Sigmoid colon (tissue), 7 donors: Measurements from ENCODE around the gene MRTFA. TPM values are rescaled to one million over a fixed set of nuclear protein-coding genes. Genes with fewer than 3 reads are reported as not detected.

Experiments
- DNase-seq: peaks from one replicate; pipeline ENCODE4 v3.0.0-alpha.2; 2019
- H3K27ac ChIP-seq, 4 donors: fragments of 200-600 bp; sonication (generic); one replicate each; pipeline ENCODE4 v1.5.1; 2016 to 2019; ENCODE audit warnings: mild to moderate bottlenecking in 1 of 4
- H3K27me3 ChIP-seq, 3 donors: fragments of 200-600 bp; sonication (generic); one replicate each; pipeline ENCODE4 v1.5.1; 2019; ENCODE audit warnings: mild to moderate bottlenecking in 1 of 3
- H3K36me3 ChIP-seq, 4 donors: fragments of 200-600 bp; sonication (generic); one replicate each; pipeline ENCODE4 v1.5.1; 2016 to 2019
- H3K4me1 ChIP-seq, 4 donors: fragments of 200-600 bp; sonication (generic); one replicate each; pipeline ENCODE4 v1.5.1; 2017 to 2019
- H3K4me3 ChIP-seq, 4 donors: fragments of 200-600 bp; sonication (generic); one replicate each; pipeline ENCODE4 v1.5.1; 2017 to 2019; ENCODE audit warnings: mild to moderate bottlenecking in 2 of 4, moderate library complexity in 1 of 4
- H3K9me3 ChIP-seq, 4 donors: fragments of 200-600 bp in 3 of 4; sonication (generic) in 3 of 4; one replicate each; pipeline versions ENCODE4 v1.5.1 to v1.6.1; 2013 to 2019
- EP300 ChIP-seq, 4 donors: sonication (generic); formaldehyde crosslinking; IDR thresholded peaks; one replicate each; pipeline ENCODE4 v1.6.1; 2017; ENCODE audit warnings: antibody characterized with exemption in 4 of 4
- POLR2A ChIP-seq, 2 donors: fragments of 450-650 bp; IDR thresholded peaks; one replicate each; pipeline ENCODE4 v1.6.1; 2016; ENCODE audit warnings: antibody characterized with exemption in 2 of 2, mild to moderate bottlenecking in 2 of 2, moderate library complexity in 2 of 2
- POLR2AphosphoS5 ChIP-seq, 4 donors: sonication (generic); formaldehyde crosslinking; IDR thresholded peaks; one replicate each; pipeline ENCODE4 v1.6.1; 2017; ENCODE audit warnings: antibody characterized with exemption in 4 of 4
- WGBS, 2 donors: extraction: QIAGEN DNeasy Blood & Tissue Kit; methylation state at CpG; one replicate each; pipeline ENCODE4 v1.1.7; 2013; 5-methylcytosine and 5-hydroxymethylcytosine counted together
- intact Hi-C: fragments of 100-400 bp; cut with DNase I; formaldehyde crosslinking; loops from one replicate; pipeline ENCODE4 v1.15.1; 2023
- polyA plus RNA-seq, 3 donors: library from polyadenylated mRNA; stranded (reverse); fragments of 200-250 nt; gene quantifications; one replicate each; pipeline ENCODE4 v1.2.3, GENCODE V29; 2013
- total RNA-seq, 4 donors: library from RNA; depleted of rRNA; stranded (reverse); fragments of >200 nt; gene quantifications; one replicate each; pipeline ENCODE4 v1.1.0, GENCODE V29; 2016
- TF ChIP-seq, protein P1 (sequence below), 4 experiments: fragments of 450-650 bp in 3 of 4; fragments of 200-600 bp in 1 of 4; IDR thresholded peaks; one replicate each; pipeline ENCODE4 v1.5.1; 2016 to 2019; ENCODE audit warnings: antibody characterized with exemption in 4 of 4, mild to moderate bottlenecking in 3 of 4, moderate library complexity in 2 of 4
- donor health status: healthy with polysubstance abuse.
- donor health status: Bipolar disorder and iron deficiency.
- donor health status: healthy.

MRTFA gene
- total and polyA plus RNA-seq, 7 donors: 10.8 to 104 (median 29.2) TPM

DNA sequence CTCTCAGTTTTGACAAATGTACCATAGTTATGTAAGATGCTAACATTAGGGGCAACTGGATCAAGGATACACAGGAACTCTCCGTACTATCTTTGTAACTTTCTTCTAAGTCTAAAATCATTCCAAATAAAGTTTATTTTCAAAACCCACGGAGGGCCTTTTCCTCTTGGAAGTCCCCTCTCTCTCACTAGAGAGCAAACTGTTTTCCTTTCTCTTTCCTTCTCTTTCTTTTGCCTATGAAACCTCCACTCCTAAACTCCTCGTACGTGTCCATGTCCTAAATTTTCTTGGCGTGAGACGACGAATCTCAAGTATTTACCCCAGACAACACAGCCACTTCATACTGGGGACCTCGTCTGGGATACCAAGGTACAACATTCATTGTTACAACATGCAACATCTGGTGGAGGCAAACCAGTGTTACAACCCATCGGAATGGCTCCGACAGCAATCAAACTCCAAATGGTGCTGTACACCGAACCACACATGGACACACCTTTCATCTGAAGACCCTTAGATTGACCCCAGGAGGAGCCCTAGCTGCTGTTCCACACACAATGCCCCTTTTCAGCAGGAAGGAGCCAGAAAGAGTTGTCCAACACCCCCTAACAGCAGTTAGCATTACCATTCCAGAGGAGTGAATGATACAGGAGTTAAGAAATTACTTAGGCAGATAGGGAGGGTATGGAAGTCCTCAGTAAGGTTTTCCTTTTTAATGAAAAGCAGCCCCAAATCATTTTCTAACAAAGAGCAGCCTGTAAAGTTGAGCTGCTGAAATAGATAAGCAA is 158.0 kb downstream of the MRTFA start:
- H3K27ac ChIP-seq: no peak overlapping the region
- no peaks in the 10 kb centered on the region for H3K27me3 ChIP-seq
- H3K9me3 ChIP-seq: no peaks in the 10 kb centered on the region
- 87 to 89% methylated on average over 11 of the region's 11 CpGs for WGBS, 2 donors
- H3K36me3 ChIP-seq: no peaks in the 10 kb centered on the region
- intact Hi-C loops: no loop called here
- no peak overlapping the region for H3K4me3 ChIP-seq
- DNase-seq: no peak
- TF ChIP-seq POLR2AphosphoS5 (IDR thresholded peaks at IDR 0.05): no peak
- peaks cover 0 to 23% (median 11%) of the 10 kb centered on the region in 4 donors for H3K4me1 ChIP-seq

DNA sequence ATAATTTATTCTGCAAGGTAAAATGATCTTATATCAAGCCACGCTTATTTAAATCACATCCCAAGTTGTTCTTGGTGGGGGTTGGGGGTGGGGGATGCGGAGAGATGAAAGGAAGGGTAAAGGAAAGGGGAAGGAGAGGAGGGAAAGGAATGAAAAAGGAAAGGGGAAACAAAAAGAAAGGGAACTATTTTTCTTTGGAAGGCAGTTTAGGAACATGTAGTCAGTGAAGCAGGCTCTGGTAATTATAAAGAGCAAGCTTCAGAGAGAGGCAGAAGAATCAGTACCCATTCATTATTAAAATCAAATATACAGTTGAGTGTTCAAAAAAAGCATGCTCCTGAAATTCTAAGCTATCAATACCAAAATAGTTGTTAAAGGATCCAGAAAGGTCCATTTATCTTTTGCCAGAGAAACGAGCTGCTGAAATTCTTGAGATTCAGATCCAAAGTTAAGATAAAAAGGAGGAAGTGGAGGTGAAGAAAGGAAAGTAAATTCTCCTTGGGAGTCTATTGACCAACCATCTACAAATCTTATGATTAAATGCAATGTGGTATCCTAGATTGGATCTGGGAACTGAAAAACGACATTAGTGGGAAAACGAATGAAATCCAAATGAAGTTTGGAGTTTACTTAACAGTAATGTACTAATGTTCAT is 158.7 kb downstream of the MRTFA start:
- Histone ChIP-seq H3K27ac (no peak overlapping the region), H3K4me3 (no peak overlapping the region), H3K9me3 (no peaks in the 10 kb centered on the region), H3K36me3 (no peaks in the 10 kb centered on the region), H3K27me3 (no peaks in the 10 kb centered on the region), H3K4me1 (peaks cover 0 to 23% (median 11%) of the 10 kb centered on the region in 4 donors)
- TF ChIP-seq, protein P1, sequence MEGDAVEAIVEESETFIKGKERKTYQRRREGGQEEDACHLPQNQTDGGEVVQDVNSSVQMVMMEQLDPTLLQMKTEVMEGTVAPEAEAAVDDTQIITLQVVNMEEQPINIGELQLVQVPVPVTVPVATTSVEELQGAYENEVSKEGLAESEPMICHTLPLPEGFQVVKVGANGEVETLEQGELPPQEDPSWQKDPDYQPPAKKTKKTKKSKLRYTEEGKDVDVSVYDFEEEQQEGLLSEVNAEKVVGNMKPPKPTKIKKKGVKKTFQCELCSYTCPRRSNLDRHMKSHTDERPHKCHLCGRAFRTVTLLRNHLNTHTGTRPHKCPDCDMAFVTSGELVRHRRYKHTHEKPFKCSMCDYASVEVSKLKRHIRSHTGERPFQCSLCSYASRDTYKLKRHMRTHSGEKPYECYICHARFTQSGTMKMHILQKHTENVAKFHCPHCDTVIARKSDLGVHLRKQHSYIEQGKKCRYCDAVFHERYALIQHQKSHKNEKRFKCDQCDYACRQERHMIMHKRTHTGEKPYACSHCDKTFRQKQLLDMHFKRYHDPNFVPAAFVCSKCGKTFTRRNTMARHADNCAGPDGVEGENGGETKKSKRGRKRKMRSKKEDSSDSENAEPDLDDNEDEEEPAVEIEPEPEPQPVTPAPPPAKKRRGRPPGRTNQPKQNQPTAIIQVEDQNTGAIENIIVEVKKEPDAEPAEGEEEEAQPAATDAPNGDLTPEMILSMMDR (IDR thresholded peaks at IDR 0.05): no peak
- TF ChIP-seq POLR2AphosphoS5 (IDR thresholded peaks at IDR 0.05): no peak
- no peak for TF ChIP-seq POLR2A (IDR thresholded peaks at IDR 0.05)
- no peak for TF ChIP-seq EP300 (IDR thresholded peaks at IDR 0.05)
- DNase-seq: no peak
- WGBS, 2 donors: 60 to 74% methylated on average over 5 of the region's 5 CpGs
- intact Hi-C loops: no loop called here

DNA sequence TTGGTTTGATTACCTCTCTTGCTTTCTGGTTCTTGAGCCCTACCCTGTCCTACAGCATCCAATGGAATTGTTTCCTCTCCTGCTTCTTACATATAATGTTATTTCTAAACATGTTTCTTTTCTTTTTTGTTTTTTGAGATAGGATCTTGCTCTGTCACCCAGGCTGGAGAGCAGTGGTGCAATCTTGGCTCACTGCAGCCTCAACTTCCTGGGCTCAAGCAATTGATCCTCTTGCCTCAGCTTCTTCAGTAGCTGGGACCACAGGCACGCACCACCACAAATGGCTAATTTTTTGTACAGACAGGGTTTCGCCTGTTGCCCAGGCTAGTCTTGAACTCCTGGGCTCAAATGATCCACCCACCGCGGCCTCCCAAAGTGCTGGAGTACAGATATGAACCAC is 160.2 kb downstream of the MRTFA start:
- intact Hi-C loops: no loop called here
- no peaks in the 10 kb centered on the region for H3K27me3 ChIP-seq

DNA sequence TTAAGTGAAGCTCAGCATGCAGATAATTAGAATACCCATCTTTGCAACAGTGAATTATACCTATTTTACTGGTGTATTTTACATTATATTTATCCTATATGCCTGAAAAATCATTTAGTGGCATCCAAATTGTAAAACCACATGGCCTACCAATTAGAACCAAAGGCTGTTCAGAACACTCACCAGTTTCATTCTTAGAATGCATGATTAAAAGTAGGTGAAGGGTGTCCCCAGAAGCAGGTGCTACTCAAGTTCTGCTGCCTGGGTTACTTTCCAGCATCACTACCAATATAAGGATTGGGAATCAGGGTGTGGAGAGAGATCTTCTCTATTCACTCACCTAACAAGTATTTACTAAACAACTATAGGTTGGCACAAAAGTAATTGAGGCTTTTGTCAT is 162.8 kb downstream of the MRTFA start:
- H3K9me3 ChIP-seq: no peaks in the 10 kb centered on the region
- no peaks in the 10 kb centered on the region for H3K36me3 ChIP-seq
- no peak overlapping the region for H3K27ac ChIP-seq
- intact Hi-C loops: no loop called here
- no peak for TF ChIP-seq EP300 (IDR thresholded peaks at IDR 0.05)
- TF ChIP-seq, protein P1 (IDR thresholded peaks at IDR 0.05): no peak
- TF ChIP-seq POLR2AphosphoS5 (IDR thresholded peaks at IDR 0.05): no peak
- TF ChIP-seq POLR2A (IDR thresholded peaks at IDR 0.05): no peak
- no peak overlapping the region for H3K4me3 ChIP-seq
- H3K27me3 ChIP-seq: no peaks in the 10 kb centered on the region
- peaks cover 0 to 25% (median 11%) of the 10 kb centered on the region in 4 donors for H3K4me1 ChIP-seq
- no peak for DNase-seq

More for the DNA sequence above, 160.2 kb downstream of the MRTFA start:
- WGBS, 2 donors: 96% methylated on average over 4 of the region's 4 CpGs
- TF ChIP-seq POLR2AphosphoS5 (IDR thresholded peaks at IDR 0.05) (no peak), EP300 (IDR thresholded peaks at IDR 0.05) (no peak), POLR2A (IDR thresholded peaks at IDR 0.05) (no peak)
- TF ChIP-seq, protein P1 (IDR thresholded peaks at IDR 0.05): no peak
- Histone ChIP-seq H3K36me3 (no peaks in the 10 kb centered on the region), H3K27ac (no peak overlapping the region), H3K4me1 (peaks cover 0 to 23% (median 11%) of the 10 kb centered on the region in 4 donors), H3K4me3 (no peak overlapping the region), H3K9me3 (no peaks in the 10 kb centered on the region)
- no peak for DNase-seq

DNA sequence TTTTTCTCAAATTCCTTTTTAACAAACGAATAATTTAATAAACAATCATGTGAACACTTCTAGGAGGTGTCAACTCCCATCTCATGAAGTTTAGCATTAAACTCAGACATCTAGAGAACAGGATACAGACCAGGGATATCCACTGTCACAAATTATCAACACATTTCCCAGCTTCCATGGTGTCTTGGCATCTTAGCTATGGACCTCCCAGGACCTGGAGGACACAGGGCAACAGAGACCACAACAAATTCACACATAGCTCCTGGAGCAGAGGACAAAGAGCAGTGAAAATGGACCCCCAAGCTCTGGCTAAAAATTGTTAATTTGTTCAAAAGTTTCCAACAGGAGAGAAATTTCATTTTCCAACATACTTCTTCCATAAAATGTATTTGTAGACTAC is 163.9 kb downstream of the MRTFA start:
- intact Hi-C loops: no loop called here
- Histone ChIP-seq H3K4me1 (peaks cover 0 to 19% (median 8%) of the 10 kb centered on the region in 4 donors), H3K36me3 (no peaks in the 10 kb centered on the region), H3K9me3 (no peaks in the 10 kb centered on the region), H3K4me3 (no peak overlapping the region), H3K27me3 (no peaks in the 10 kb centered on the region), H3K27ac (no peak overlapping the region)
- DNase-seq: no peak
- TF ChIP-seq EP300 (IDR thresholded peaks at IDR 0.05) (no peak), POLR2AphosphoS5 (IDR thresholded peaks at IDR 0.05) (no peak), POLR2A (IDR thresholded peaks at IDR 0.05) (no peak)
- TF ChIP-seq, protein P1 (IDR thresholded peaks at IDR 0.05): no peak
- 81 to 89% methylated on average over 1 of the region's 1 CpG for WGBS, 2 donors
